Thyroid gland (tissue), 4 donors: ENCODE data around the gene UBAP1L. TPM values are rescaled to one million over a fixed set of nuclear protein-coding genes. Genes with fewer than 3 reads are reported as not detected.

Source experiments
- DNase-seq, 2 donors: peaks; one replicate each; pipeline ENCODE4 v3.0.0-alpha.2; 2019
- H3K27ac ChIP-seq, 3 donors: fragments of 200-600 bp; sonication (generic); 1 replicate in 2 of 3; 2 replicates in 1 of 3; pipeline ENCODE4 v1.5.1; 2016 to 2019; ENCODE audit warnings: mild to moderate bottlenecking in 1 of 3, moderate library complexity in 1 of 3
- H3K27me3 ChIP-seq: fragments of 200-600 bp; sonication (generic); one replicate; pipeline ENCODE4 v1.5.1; 2019
- H3K36me3 ChIP-seq, 2 donors: fragments of 200-600 bp; sonication (generic); one replicate each; pipeline ENCODE4 v1.5.1; 2016 to 2019
- H3K4me1 ChIP-seq, 2 donors: fragments of 200-600 bp; sonication (generic); one replicate each; pipeline ENCODE4 v1.5.1; 2017 to 2019
- H3K4me3 ChIP-seq, 3 donors: fragments of 200-600 bp; sonication (generic); replicated peaks in 1 of 3; 1 replicate in 2 of 3; 2 replicates in 1 of 3; pipeline ENCODE4 v1.5.1; 2016; ENCODE audit warnings: mild to moderate bottlenecking in 1 of 3
- H3K9me3 ChIP-seq: fragments of 200-600 bp; sonication (generic); one replicate; pipeline ENCODE4 v1.5.1; 2017
- POLR2A ChIP-seq, 2 donors: fragments of 450-650 bp; IDR thresholded peaks; one replicate each; pipeline ENCODE4 v1.6.1; 2017; ENCODE audit warnings: antibody characterized with exemption in 2 of 2, mild to moderate bottlenecking in 2 of 2, moderate library complexity in 1 of 2
- WGBS, 2 donors: methylation state at CpG; one replicate each; pipeline ENCODE4 v1.1.5; 2017; 5-methylcytosine and 5-hydroxymethylcytosine counted together
- intact Hi-C: fragments of 100-400 bp; cut with DNase I; formaldehyde crosslinking; loops from one replicate; pipeline ENCODE4 v1.15.1; 2023
- total RNA-seq, 4 donors: library from RNA; depleted of rRNA; stranded (reverse); fragments of >200 nt; gene quantifications; one replicate each; pipeline ENCODE4 v1.2.3, GENCODE V29; 2016
- TF ChIP-seq, protein P1 (sequence below), 6 experiments: fragments of 200-600 bp in 3 of 6; fragments of 450-650 bp in 3 of 6; sonication (generic) in 3 of 6; IDR thresholded peaks; one replicate each; pipeline ENCODE4 v1.5.1; 2016 to 2019; ENCODE audit warnings: antibody characterized with exemption in 6 of 6, mild to moderate bottlenecking in 2 of 6, inconsistent platforms in 1 of 6, moderate library complexity in 1 of 6

UBAP1L gene
- total RNA-seq, 4 donors from 2014 or later = 8.1 to 12.6 (median 8.8) TPM

DNA sequence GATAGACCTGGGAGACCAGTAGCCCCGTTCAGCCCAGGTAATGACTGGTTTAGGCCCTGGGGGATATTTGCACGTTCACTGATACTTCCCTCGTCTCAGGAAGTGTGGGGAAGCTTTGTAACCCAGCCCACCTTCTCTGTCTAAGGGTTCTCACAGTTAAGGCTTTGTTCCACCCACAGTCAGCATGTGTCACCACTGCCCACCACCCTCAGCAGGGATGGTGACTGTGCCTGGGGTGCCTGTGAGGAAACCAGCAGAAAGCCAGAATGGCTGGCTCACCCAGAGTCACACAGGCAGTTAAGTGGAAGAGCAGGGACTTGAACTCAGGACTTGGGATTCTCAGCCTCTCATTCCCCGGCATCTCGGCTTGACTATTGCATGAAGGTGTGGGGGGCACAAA lies 33.2 kb downstream of the UBAP1L start:
- 79 to 81% methylated on average over 5 of the region's 5 CpGs for WGBS, 2 donors
- DNase-seq = no peak
- Histone ChIP-seq H3K4me3 (no peak overlapping the region), H3K4me1 (peaks cover 38 to 71% of the 10 kb centered on the region in 2 donors), H3K36me3 (no peaks in the 10 kb centered on the region), H3K9me3 (no peaks in the 10 kb centered on the region), H3K27me3 (no peaks in the 10 kb centered on the region), H3K27ac (peak overlapping the region; percentile 2 to 69 (median 60))
- intact Hi-C loops = no loop called here
- no peak for TF ChIP-seq POLR2A (IDR thresholded peaks at IDR 0.05)
- TF ChIP-seq, protein P1, sequence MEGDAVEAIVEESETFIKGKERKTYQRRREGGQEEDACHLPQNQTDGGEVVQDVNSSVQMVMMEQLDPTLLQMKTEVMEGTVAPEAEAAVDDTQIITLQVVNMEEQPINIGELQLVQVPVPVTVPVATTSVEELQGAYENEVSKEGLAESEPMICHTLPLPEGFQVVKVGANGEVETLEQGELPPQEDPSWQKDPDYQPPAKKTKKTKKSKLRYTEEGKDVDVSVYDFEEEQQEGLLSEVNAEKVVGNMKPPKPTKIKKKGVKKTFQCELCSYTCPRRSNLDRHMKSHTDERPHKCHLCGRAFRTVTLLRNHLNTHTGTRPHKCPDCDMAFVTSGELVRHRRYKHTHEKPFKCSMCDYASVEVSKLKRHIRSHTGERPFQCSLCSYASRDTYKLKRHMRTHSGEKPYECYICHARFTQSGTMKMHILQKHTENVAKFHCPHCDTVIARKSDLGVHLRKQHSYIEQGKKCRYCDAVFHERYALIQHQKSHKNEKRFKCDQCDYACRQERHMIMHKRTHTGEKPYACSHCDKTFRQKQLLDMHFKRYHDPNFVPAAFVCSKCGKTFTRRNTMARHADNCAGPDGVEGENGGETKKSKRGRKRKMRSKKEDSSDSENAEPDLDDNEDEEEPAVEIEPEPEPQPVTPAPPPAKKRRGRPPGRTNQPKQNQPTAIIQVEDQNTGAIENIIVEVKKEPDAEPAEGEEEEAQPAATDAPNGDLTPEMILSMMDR (IDR thresholded peaks at IDR 0.05) = no peak

DNA sequence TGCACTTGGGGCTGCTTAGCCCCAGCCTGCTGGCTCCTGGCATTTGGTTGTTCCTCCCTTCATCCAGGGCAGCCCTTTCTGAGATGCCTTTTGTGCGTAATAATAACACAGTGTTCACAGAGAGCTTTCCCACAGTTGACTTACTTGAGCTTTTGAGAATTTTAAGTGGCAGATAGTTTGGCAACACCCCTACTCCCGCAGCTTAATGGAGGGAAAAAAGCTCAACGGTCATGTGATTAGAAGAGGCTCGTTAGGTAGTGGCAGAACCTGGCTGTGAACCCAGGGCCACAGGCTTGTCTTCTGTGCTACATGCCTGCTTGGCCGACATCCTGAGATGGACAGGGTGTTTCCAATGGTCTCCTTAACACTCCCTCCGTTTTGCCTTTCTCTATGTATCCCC lies 33.7 kb downstream of the UBAP1L start:
- intact Hi-C loops = no loop called here
- peak overlapping the region; percentile 7 to 69 (median 60) for H3K27ac ChIP-seq
- H3K27me3 ChIP-seq = no peaks in the 10 kb centered on the region
- H3K9me3 ChIP-seq = no peaks in the 10 kb centered on the region
- TF ChIP-seq, protein P1 (IDR thresholded peaks at IDR 0.05) = no peak
- peak in 1 of 2 donors; percentile 33 for TF ChIP-seq POLR2A (IDR thresholded peaks at IDR 0.05)
- peaks cover 34 to 66% of the 10 kb centered on the region in 2 donors for H3K4me1 ChIP-seq
- no peaks in the 10 kb centered on the region for H3K36me3 ChIP-seq
- DNase-seq = peak; percentile 65 to 71
- WGBS, 2 donors = 38 to 52% methylated on average over 6 of the region's 6 CpGs
- no peak overlapping the region for H3K4me3 ChIP-seq

DNA sequence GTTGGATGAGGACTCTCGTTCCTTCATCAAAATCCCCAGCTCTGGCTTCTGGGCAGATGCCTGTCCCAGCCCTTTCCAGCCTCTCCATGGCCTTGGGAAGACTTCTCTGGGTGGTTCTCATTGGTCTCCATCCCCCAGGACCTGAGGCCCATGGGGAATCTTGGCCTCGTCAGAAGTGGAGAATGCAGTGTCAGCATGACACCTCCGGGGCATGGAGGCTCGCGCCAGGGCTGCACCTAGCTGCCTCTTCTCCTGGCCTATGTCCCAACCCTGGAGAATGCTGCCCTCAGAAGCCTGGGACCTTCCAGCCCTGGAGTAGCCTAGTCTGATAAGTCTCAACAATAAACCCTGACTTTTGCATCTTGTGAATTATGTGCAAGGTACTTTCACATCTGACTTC lies 35.4 kb downstream of the UBAP1L start:
- H3K36me3 ChIP-seq = no peaks in the 10 kb centered on the region
- H3K9me3 ChIP-seq = no peaks in the 10 kb centered on the region
- WGBS, 2 donors = 86 to 94% methylated on average over 5 of the region's 5 CpGs
- no peak for TF ChIP-seq POLR2A (IDR thresholded peaks at IDR 0.05)
- TF ChIP-seq, protein P1 (IDR thresholded peaks at IDR 0.05) = no peak
- intact Hi-C loops = no loop called here
- no peak for DNase-seq
- H3K4me1 ChIP-seq = peaks cover 22 to 49% of the 10 kb centered on the region in 2 donors
- H3K4me3 ChIP-seq = no peak overlapping the region
- no peaks in the 10 kb centered on the region for H3K27me3 ChIP-seq
- H3K27ac ChIP-seq = no peak overlapping the region

DNA sequence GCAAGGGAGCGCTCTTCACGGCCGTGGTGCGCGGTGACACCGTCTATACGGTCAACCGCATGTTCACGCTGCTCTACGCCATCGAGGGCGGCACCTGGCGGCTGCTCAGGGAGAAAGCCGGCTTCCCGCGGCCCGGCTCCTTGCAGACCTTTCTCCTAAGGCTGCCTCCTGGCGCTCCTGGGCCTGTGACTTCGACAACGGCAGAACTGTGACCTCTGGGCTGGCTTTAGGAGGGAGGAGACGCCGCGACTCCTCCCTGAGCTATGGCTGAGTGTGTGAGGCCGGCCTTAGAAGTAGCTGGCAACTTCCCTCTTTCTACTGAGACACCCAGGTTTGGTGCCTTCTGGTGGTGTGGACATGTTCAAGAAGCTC lies 37.0 kb downstream of the UBAP1L start:
- no peak overlapping the region for H3K27ac ChIP-seq
- TF ChIP-seq, protein P1 (IDR thresholded peaks at IDR 0.05) = peak in 4 of 6 experiments; percentile 35 to 62 (median 50)
- no peak for TF ChIP-seq POLR2A (IDR thresholded peaks at IDR 0.05)
- peak; percentile 65 to 68 for DNase-seq
- WGBS, 2 donors = 17 to 35% methylated on average over 13 to 14 of the region's 24 CpGs
- no peaks in the 10 kb centered on the region for H3K27me3 ChIP-seq
- peaks cover 22 to 35% of the 10 kb centered on the region in 2 donors for H3K4me1 ChIP-seq
- no peaks in the 10 kb centered on the region for H3K9me3 ChIP-seq
- H3K4me3 ChIP-seq = no peak overlapping the region
- intact Hi-C loops = no loop called here
- H3K36me3 ChIP-seq = no peaks in the 10 kb centered on the region

DNA sequence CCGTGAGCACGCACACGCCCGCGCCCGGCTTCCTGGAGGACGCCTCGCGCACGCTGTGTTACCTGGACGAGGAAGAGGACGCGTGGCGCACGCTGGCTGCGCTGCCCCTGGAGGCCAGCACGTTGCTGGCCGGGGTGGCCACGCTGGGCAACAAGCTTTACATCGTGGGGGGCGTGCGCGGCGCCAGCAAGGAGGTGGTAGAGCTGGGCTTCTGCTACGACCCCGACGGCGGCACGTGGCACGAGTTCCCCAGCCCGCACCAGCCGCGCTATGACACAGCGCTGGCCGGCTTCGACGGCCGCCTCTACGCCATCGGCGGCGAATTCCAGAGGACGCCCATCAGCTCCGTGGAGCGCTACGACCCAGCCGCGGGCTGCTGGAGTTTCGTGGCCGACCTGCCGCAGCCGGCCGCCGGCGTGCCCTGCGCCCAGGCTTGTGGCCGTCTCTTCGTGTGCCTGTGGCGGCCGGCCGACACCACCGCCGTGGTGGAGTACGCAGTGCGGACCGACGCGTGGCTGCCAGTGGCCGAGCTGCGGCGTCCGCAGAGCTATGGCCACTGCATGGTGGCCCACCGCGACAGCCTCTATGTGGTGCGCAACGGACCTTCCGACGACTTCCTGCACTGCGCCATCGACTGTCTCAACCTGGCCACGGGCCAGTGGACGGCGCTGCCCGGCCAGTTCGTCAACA lies 37.6 kb downstream of the UBAP1L start:
- no peaks in the 10 kb centered on the region for H3K36me3 ChIP-seq
- no peaks in the 10 kb centered on the region for H3K9me3 ChIP-seq
- no peak for TF ChIP-seq POLR2A (IDR thresholded peaks at IDR 0.05)
- TF ChIP-seq, protein P1 (IDR thresholded peaks at IDR 0.05) = no peak
- H3K4me1 ChIP-seq = peaks cover 16 to 30% of the 10 kb centered on the region in 2 donors
- WGBS, 2 donors = 63 to 67% methylated on average over 7 to 29 of the region's 85 CpGs
- H3K4me3 ChIP-seq = no peak overlapping the region
- H3K27me3 ChIP-seq = no peaks in the 10 kb centered on the region
- H3K27ac ChIP-seq = no peak overlapping the region
- intact Hi-C loops = no loop called here
- no peak for DNase-seq
